Measurements from ENCODE around the gene IL16.
A peak's percentile ranks its signal among the peaks of the same experiment; 100 is the strongest.

IL16 gene

DNA sequence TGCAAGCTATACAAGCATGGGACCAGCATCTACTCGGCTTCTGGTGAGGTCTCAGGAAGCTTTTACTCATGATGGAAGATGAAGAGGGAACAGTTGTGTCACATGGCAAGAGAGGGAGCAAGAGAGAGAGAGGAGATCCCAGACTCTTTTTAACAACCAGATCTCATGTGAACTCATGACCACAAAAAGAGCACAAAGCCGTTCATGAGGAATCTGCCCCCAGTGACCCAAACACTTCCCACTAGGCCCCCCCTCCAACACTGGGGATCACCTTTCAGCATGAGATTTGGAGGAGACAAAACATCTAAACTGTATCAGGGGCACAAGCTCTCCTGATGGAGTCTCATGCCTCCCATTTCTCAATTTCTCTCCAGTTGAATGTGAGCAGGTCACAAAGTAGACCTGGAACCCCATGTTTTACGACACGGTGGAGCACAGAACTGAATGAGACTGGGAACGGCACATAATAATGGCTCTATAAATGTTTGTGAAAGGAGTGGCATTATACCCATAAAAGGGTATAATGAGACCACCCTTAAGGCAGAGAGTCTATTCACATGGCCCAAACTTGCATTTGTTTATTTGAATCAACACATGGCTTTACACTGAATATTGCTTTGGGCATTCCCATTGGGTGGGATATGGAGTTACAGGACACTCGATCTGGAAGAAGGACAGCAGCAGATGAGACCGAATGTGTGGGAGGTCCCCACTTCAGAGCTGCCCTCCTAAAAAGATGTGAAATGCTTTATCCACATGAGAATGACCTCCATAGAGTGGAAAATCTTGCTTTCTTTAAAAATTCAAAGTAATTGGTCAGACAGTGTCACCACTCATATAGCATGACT lies 38.8 kb downstream of the IL16 start:
- DNase-seq, result no peak
- in situ Hi-C loops (cut with HindIII; ENCODE audit: low pct_ligation_motif_present, low pct_unique_long_range_greater_than_20kb, low sequenced_read_pairs), result no loop called here

DNA sequence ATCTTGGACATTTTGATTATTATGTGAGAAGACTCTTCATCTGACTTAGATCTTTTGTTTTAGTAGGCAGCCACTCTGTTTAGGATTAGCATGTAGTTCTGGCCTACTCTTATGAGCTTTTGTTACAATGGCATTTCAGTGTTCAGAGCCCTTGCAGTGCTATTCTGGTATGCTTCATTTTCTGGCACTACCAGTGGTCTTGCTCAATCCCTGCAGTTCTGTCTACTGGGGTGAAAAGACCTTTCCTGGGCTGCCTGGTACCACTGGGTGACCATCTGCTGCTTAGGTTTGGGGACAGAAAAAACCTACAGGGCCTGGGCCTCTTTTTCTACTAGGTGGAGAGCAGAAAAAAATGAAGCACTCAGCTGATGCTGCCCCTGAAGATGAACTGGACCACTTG lies 42.5 kb downstream of the IL16 start:
- in situ Hi-C loops (cut with HindIII; ENCODE audit: low pct_ligation_motif_present, low pct_unique_long_range_greater_than_20kb, low sequenced_read_pairs), result no loop called here

DNA sequence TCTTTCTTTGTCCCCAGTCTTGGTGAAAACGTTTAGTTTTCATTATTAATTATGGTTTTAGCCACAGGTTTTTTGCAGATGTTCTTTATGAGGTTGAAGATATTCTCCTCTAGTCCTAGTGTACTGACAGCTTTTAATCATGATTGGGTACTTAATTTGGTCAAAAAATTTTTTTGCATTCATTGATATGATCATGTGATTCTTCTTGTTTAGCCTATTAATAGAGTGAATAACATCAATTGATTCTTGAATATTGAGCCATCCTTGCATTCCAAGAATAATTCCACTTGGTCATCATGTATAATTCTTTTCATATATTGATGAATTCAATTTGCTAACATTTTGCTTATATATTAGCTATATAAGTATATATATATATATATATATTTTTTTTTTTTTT lies 46.1 kb downstream of the IL16 start:
- in situ Hi-C loops (cut with HindIII; ENCODE audit: low pct_ligation_motif_present, low pct_unique_long_range_greater_than_20kb, low sequenced_read_pairs), result no loop called here

More for the DNA sequence above, 42.5 kb downstream of the IL16 start:
- DNase-seq, result no peak

DNA sequence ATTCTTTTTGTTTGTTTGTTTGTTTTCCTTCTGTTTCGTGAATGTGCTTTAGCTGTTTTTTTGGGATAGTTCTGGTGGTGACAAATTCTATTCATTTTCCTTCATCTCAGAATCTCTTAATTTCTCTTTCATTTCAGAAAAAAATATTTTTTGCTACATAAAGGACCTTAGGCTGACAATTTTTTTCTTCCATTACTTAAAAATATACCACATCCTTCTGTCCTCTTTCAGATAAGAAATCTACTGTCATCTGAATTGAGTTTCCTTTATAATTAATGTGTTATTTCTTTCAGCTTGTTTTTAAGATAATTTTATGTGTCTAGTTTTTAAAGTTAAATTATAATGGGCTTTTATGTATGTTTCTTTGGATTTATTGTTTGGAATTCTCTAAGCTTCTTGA lies 47.6 kb downstream of the IL16 start:
- in situ Hi-C loops (cut with HindIII; ENCODE audit: low pct_ligation_motif_present, low pct_unique_long_range_greater_than_20kb, low sequenced_read_pairs), result no loop called here
- DNase-seq, result no peak

More for the DNA sequence above, 46.1 kb downstream of the IL16 start:
- no peak for DNase-seq

DNA sequence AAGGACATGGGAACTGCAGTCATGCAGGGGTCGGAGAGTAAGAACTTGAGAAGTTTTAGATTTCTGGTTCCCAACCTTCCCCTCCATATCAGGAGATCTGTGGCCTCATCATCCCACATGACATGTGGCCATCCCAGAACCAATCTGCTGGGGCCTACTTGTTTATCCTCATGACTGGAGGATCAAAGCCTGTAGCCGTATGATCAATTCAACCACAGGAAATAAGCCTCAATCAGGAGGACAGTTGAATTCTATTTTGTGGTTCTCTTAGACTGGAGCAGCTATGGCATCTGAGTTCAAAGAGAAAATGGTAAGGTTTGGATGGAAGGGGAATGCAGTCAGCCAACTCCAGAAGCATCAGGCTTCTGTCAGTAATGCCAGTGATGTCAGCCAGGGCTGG lies 57.2 kb downstream of the IL16 start:
- DNase-seq, result no peak
- in situ Hi-C loops (cut with HindIII; ENCODE audit: low pct_ligation_motif_present, low pct_unique_long_range_greater_than_20kb, low sequenced_read_pairs), result no loop called here

DNA sequence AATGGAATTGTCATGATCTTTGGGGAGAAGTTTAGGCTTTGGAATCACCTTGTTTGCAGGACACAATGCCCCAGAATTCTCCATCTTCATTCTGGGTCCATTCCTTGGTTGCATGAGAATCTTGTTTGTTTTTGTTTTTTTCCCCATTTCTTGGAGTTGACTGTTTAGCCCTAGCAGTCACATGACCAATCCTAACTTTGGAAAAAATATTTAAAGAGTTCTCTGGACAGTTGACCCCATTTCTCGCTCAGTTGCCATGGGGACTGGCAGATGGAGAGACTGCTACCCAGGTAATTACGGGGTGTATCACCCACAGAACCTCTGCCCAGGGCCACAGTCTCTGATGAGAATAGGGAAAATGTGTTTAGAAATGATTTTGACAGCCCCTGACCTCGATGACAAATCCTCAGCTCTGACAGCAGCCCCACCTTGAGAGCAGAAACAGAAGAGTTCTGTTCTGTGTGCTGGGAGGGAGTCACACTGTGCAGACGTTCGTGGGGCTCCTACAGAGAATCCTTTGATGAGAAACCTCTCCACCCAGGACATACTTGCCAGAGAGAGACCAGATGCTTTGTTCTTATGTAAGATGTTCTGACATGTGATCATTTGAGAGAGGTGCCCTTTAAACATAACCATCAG lies 57.7 kb downstream of the IL16 start:
- in situ Hi-C loops (cut with HindIII; ENCODE audit: low pct_ligation_motif_present, low pct_unique_long_range_greater_than_20kb, low sequenced_read_pairs), result no loop called here
- no peak for DNase-seq

DNA sequence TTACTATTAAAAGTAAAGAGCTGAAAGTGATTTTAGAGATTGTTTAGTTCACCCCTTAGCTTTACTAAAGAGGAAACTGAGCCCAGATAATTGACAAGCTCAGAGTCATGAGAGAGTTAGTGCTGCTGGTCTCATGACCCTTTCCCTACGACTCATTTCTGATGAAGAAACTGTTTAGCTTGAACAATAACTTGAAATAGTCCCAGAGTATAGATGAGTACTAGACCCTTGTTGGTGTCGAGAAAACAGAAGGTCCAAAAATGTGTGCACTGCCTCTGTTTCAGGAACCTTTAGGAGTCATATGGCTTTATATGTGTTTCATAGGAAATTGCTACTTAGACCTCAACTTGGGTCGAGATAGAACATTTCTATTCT lies 58.2 kb downstream of the IL16 start:
- in situ Hi-C loops (cut with HindIII; ENCODE audit: low pct_ligation_motif_present, low pct_unique_long_range_greater_than_20kb, low sequenced_read_pairs), result no loop called here
- no peak for DNase-seq

DNA sequence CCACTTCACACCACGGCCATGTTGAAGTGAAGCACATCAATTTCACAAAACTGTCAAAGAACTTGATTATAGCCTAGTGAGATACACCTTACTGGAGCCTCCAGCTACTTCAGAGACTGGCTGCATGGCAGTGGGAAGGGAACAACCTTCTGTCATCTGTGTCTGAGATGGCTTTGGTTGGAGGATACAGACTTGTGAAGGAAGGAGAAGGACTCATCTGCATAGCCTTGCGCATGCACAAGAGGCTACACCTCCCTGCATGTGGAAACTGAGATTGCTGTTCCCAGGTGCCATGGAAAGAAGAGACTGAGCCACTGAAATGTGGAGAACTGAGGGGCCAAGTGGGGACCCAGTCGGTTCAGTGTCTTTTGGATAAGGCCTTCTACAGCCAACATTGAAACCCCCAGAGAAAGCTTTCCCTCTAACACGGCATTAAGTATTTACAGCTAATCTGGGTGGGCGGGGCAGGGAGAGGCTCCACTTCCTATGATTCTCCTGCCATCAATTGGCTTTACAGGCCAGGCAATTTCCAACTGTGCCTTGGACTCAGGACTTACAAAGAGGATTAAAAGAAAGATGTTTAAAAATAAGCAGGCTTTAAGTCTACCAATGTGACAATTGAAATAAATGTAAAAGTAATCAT lies 58.8 kb downstream of the IL16 start:
- DNase-seq, result no peak
- in situ Hi-C loops (cut with HindIII; ENCODE audit: low pct_ligation_motif_present, low pct_unique_long_range_greater_than_20kb, low sequenced_read_pairs), result no loop called here

DNA sequence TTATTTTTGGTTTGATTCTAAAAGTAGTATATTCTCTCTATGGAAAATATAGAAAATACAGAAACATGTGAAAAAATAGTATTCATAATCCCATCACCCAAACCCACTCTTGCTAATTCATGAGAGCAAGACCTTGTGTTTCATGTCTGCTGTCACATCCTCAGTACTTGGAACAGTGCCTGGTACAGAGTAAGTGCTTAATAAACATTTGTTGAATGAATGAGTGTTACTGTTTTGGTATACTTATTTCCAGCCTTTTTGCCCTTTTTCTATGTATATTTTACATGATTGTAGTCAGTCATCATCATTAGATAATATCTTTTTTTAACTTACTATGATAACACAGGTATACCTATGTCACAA lies 59.3 kb downstream of the IL16 start:
- in situ Hi-C loops (cut with HindIII; ENCODE audit: low pct_ligation_motif_present, low pct_unique_long_range_greater_than_20kb, low sequenced_read_pairs), result no loop called here
- DNase-seq, result no peak

DNA sequence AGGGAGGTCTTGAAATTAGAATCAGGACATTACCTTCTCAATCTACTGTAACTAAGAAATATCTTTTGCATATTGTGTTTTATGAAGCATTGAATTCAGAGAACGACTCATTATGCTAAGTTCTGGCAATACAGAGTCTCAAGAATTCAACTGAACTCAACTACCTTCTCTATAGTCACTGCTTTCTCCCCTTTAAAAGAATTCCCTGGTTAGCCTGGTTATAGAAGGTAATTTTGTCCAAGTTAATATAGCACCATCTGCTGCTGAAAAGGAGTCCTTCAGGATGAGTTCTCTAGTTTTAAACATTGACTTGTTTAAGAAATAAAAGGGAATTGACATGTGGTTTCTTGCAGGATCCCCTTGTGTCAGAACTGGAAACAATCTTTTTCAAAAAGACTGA lies 60.2 kb downstream of the IL16 start:
- peak; percentile 22 for DNase-seq
- in situ Hi-C loops (cut with HindIII; ENCODE audit: low pct_ligation_motif_present, low pct_unique_long_range_greater_than_20kb, low sequenced_read_pairs), result no loop called here

DNA sequence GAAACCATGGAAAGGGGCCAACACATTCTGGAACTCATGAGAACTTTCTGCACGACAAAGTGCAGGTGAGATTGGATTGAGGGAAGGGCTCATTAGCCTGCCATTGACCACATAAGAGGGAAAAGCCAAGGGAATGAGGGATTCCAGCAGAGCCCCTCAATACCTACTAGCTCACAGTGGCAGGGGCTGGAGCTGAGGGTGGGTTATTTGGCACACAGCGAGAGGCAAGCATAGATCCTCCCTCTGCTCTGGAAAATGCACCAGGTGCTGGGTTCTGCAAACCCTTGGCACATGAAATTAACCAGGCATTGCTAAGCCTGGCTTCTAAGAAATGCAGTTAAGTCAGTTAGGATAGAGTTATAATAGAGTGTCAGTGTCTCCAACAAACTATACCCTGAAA lies 60.8 kb downstream of the IL16 start:
- in situ Hi-C loops (cut with HindIII; ENCODE audit: low pct_ligation_motif_present, low pct_unique_long_range_greater_than_20kb, low sequenced_read_pairs), result no loop called here

DNA sequence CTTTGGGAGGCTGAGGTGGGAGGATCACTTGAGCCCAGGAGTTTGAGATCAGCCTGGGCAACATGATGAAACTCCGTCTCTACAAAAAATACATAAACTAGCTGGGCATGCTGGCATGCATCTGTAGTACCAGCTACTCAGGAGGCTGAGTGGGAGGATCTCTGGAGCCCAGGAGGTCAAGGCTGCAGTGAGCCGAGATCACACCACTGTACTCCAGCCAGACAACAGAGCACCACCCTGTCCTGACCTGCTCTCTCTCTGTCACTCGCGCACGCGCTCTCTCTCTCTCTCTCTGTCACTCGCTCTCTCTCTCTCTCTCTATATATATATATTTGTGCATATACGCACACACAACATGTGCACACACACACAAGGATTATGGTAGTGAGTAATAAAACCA lies 61.8 kb downstream of the IL16 start:
- DNase-seq, result no peak
- in situ Hi-C loops (cut with HindIII; ENCODE audit: low pct_ligation_motif_present, low pct_unique_long_range_greater_than_20kb, low sequenced_read_pairs), result no loop called here

More for the DNA sequence above, 60.8 kb downstream of the IL16 start:
- DNase-seq, result no peak

DNA sequence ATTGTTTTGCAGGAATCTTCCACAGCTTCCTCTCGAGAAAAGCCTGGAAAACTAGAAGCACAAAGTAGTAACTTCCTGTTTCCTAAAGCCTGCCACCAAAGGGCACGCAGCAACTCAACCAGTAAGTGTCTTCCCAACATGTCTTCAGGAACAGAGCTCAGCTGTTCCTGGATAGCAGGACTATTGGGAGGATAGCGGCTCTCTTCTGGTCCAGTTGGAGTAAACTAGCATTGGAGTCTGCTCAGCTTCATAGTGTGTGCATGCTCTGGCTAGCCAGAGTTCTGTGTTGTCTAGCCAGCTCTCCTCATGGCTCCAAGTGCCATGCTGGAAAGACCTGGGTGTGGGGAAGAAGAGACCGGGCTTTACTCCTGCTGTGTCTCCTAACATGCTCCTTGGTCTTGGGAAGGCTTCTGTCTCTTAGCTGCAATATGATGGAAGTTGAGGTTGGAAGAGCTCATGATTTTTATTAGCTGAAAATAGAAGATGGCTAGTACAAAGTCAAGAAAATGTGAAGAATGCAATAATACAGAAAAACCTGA lies 63.1 kb downstream of the IL16 start:
- DNase-seq, result no peak
- in situ Hi-C loops (cut with HindIII; ENCODE audit: low pct_ligation_motif_present, low pct_unique_long_range_greater_than_20kb, low sequenced_read_pairs), result no loop called here

DNA sequence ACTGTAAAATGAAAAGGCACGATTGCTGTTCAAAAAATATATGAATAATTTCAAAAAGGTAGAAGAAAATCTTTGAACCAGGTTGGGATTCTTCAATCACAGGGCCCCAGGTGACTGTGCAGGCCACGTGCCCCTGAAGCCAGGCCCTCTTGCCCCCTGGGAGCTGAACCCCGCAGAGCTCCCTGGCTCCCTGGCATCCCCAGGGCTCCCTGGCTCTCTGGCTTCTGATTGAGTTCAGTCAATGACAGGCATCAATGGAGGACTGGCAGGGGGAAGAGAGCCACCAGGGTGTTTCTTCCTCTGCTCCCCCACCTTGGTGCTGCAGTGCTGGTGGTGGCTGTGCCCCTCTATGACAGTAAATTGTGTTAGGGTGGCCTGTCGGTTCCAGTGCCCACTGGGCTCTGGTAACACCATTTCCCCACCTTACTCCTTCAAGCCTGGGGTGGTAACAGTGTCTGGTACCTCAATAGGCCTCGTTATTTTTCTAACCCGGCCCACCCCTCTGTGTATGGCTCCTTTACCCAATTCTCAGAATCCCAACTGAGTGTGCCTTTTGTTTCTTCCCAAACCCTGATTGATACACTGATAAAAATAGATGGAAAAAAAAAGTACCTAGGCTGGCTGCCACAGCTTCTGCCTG lies 64.6 kb downstream of the IL16 start:
- in situ Hi-C loops (cut with HindIII; ENCODE audit: low pct_ligation_motif_present, low pct_unique_long_range_greater_than_20kb, low sequenced_read_pairs), result no loop called here
- DNase-seq, result no peak

DNA sequence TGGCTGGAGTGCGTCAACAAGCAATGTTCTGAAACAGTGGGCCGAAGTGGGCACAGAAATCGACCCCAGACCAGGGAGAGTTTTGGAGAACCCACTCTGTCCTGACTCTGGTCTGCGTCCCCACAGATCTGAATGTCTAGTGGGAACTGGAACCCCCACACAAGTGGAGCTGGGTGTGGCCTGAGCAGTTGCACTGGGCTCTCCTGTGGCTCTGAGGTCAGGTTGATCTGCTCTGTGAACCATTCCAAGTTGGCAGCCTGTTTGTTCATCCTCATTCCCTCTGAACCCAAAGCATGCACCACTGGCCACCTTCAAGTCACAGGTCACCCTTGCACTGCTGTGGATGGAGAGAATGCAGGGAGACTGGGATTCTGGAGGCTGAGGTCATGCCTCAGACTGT lies 66.8 kb downstream of the IL16 start:
- DNase-seq, result no peak
- in situ Hi-C loops (cut with HindIII; ENCODE audit: low pct_ligation_motif_present, low pct_unique_long_range_greater_than_20kb, low sequenced_read_pairs), result no loop called here

DNA sequence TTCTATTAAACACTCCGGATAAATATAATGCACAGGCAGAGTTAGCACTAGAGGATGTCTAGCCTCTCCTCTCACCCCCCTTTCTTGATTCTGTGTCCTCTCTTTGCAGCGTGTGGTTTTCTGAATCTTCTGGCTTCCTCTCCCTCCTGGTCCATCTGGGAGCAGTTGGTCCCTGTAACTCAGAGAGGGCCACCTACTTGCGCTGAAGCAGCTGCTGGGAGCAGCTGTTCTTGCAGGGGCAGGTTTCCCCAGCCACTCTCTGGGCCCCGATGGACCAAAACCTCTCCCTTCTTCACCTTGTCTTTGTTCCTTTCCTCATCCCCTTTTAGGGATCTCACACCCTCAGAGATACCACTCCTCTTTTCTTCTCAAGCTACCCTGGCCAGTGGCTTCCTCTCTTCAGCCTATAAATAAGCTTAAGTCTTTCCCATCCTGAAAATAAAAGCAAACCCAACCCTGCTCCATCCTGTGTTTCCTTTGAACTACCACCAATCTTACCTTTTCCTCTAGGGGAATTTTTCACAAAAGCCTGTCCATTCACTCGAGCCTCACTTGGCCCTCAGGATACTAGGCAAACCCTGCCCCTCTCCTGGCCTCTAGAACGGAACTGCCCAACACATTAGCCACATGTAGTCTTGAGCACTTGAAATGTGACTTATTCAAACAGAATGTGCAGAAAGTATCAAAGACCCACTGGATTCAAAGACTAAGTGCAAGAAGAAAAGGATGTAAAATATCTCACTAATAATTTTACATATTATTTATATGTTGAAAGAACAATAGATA lies 67.6 kb downstream of the IL16 start:
- no peak for DNase-seq
- in situ Hi-C loops (cut with HindIII; ENCODE audit: low pct_ligation_motif_present, low pct_unique_long_range_greater_than_20kb, low sequenced_read_pairs), result no loop called here

DNA sequence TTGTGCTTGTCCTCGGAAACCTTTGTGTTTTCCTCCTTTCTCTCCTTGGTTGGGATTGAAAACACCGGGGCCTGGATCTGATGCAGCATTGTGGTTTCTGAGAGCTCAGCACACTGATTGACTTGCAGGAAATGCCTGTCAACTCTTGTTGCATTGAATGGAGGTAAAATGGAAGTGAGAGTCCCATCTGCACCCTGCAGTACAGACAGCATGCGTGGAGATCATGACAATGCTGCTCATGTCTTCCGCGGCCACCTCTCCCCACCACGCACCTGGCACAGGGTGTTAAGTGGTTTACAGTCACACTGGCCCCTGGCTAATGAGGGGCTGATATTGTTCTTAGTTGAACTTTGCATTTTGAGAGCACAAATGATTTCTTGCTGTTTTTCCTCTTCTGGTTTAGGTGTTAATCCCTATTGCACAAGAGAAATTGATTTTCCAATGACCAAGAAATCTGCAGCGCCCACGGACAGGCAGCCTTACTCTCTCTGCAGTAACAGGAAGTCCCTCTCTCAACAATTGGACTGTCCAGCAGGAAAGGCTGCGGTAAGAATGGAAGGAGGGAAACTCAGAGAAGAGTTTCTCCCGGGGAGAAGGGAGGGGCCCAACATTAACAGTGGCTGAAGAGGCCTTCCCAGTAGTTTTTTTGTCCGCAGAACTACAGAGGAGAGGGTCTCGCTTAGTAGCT lies 68.7 kb downstream of the IL16 start:
- no peak for DNase-seq
- in situ Hi-C loops (cut with HindIII; ENCODE audit: low pct_ligation_motif_present, low pct_unique_long_range_greater_than_20kb, low sequenced_read_pairs), result no loop called here
